ENCODE results near the gene PCDHB3. TPM values are rescaled to one million over a fixed set of nuclear protein-coding genes. Genes with fewer than 3 reads are reported as not detected.

PCDHB3 gene
- 0.75 and 0.77 TPM in 2 replicates for total RNA-seq

DNA sequence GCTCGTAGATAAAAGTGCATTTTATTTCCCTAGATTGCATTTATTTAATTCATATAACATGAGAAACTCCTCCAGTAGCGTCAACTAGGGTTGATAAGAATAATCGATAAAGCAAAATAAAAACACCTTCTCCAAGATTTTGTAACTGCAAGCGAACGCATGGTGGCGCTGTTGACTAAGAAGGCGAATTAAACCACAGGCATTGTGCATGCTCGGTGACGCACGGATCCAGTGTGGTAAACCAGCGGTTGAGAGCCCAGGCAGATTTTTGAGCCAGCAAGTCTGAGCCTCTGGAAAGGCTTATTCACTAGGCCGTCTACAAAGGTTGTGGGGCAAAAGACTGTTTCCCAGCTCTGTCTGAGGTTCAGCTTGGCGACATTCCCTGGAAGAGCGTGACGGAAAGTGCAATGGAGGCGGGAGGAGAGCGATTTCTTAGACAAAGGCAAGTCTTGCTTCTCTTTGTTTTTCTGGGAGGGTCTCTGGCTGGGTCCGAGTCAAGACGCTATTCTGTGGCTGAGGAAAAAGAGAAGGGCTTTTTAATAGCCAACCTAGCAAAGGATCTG, at the start of gene PCDHB3:
TSS of gene PCDHB3 (plus strand) at position 231 of the 563 bp plus-strand sequence. CDS start at position 408, 177 bp downstream.

DNA sequence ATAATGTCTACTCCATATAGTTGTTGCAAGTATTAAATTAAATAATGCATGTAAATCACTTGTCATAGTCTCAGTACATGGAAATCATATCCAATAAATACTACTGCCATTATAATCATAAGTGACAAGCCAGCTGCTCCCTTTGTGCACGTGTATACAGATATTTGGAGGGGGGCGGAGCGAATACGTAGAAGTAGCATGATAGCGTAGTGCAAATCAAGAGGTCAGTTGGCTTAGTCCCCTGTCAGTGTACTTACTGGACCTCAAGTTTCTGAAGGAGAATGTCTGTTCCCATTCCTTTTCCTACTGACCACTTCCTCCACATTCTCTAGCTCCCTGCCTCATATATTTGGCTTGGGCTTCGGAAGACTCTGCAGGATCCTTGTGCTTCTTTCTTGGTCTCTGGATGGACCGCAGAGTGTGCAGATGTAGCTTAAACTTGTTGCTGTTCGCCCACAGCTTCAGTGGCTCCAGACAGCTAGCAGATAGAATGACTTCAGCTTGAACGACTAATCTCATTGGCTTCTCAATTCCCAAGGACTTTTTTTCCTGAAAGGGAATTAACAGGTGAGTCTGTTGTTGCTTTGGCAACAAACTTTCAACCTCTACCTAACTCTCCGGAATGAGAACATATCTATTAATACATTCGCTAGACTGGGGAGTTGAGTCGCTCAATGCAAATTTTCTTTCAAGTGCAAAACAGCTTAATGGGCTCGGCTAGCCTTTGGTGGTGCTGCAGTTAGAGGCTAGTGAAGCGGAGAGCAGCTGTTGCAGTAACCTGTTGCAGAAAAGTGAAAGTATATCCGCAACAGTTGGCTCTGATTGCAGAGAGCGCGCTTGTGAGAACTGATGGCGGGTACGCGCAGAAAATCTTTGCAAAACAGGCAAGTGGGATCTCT, 49.4 kb upstream of the PCDHB3 start, which contains the start of gene PCDHB1:
TSS of gene PCDHB1 (plus strand) at position 753 of the 899 bp plus-strand sequence. CDS start at position 850, 97 bp downstream.

DNA sequence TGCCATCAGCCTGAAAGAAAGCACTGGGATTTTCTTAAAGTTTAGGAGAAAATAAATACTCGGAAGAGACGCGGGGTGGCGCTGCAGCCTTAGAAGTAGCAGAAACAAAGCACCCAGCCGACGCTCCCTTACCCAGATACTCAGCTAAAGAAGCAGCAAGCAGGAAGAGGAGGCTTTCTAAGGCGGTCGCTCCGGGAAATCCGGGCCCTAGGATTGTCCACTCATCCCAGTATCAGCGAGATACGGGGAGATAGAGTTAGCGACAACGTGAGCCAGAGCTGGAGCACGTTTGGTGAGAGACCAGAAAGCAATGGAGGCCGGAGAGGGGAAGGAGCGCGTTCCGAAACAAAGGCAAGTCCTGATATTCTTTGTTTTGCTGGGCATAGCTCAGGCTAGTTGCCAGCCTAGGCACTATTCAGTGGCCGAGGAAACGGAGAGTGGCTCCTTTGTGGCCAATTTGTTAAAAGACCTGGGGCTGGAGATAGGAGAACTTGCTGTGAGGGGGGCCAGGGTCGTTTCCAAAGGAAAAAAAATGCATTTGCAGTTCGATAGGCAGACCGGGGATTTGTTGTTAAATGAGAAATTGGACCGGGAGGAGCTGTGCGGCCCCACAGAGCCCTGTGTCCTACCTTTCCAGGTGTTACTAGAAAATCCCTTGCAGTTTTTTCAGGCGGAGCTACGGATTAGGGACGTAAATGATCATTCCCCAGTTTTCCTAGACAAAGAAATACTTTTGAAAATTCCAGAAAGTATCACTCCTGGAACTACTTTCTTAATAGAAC, 5.6 kb upstream of the PCDHB3 start, which contains the start of gene PCDHB2:
TSS of gene PCDHB2 (plus strand) at position 135 of the 782 bp plus-strand sequence. CDS start at position 311, 176 bp downstream.

DNA sequence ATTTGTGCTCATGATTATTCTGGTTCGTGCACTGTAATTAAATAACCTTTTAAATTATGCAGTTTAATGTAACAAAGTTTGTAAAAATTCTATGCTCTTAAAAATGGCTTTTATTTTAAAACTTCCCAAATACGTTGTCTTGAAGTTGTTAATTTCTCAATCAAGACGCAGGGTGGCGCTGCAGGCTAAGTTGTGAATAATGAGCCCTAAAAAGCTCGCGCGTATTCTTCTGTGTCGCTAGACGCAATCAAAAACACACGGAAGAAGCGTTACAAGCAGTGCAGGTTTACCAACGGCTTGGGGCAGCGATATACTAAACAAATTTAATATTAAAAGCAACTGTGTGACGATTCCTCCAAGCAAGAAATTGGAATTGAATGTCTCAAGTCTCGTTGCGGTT, 21.3 kb downstream of the PCDHB3 start, which contains the start of gene PCDHB4:
TSS of gene PCDHB4 (plus strand) at position 256 of the 400 bp plus-strand sequence. CDS start 181 bp downstream, outside the sequence.

DNA sequence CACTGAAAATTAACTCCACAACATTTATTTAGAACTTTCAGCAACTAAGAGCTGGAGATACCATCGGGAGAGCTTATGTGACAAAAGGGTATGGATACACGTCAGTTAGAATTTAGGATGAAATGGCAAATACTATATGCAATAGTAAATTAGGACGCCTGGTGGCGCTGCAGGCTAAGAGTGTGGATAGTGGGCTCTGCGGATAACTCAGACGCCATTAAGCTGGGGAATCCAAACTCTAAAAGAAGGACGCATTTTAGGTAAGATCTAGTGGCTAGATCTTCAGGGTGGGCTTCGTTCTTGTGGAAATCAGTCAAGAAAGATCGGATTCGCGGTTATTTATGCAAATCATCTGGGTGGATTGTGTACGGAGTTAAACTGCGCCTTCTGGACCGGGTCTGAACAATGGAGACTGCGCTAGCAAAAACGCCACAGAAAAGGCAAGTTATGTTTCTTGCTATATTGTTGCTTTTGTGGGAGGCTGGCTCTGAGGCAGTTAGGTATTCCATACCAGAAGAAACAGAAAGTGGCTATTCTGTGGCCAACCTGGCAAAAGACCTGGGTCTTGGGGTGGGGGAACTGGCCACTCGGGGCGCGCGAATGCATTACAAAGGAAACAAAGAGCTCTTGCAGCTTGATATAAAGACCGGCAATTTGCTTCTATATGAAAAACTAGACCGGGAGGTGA, 34.9 kb downstream of the PCDHB3 start, which contains the start of gene PCDHB5:
TSS of gene PCDHB5 (plus strand) at position 177 of the 688 bp plus-strand sequence. CDS start at position 406, 229 bp downstream.

DNA sequence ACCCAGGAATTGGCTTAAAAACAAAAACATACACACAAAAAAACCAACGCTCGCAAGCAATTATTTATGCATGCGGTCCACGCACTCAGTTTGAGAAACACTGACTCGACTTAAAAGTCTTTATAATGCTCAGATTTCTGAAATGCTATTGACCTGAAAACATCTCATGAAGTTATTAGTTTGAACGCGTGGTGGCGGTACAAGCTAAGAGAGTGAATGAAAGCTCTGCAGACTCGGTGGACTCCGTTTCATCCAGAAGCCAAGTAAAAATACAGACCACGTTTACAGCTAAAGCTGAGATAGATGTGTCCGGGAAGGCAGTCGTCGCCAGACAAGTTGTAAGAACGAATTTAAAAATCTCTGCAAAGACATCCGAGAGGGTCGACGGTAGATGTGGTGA, 49.5 kb downstream of the PCDHB3 start, which contains the start of gene PCDHB6:
TSS of gene PCDHB6 (plus strand) at position 246 of the 400 bp plus-strand sequence. CDS start 201 bp downstream, outside the sequence.

Other genes starting within 250 kb of the PCDHB3 start
- gene PCDHA10, start 244.6 kb upstream of the PCDHB3 start, total RNA-seq: 0.33 and 0.37 TPM in 2 replicates
- gene PCDHA11, start 231.5 kb upstream of the PCDHB3 start, total RNA-seq: 0.22 and 0.50 TPM in 2 replicates
- 0.11 and 0.12 TPM in 2 replicates for gene PCDHA12, start 225.2 kb upstream of the PCDHB3 start, total RNA-seq
- under 0.01 and 0.25 TPM in 2 replicates for gene PCDHA13, start 218.3 kb upstream of the PCDHB3 start, total RNA-seq
- gene PCDHAC1, start 174.2 kb upstream of the PCDHB3 start, total RNA-seq: 0.11 and 0.25 TPM in 2 replicates
- 0.55 and 1.9 TPM in 2 replicates for gene PCDHAC2, start 134.0 kb upstream of the PCDHB3 start, total RNA-seq
- not detected in 2 replicates for gene PCDHB1, start 49.1 kb upstream of the PCDHB3 start, total RNA-seq
- 0.55 and 2.0 TPM in 2 replicates for gene PCDHB2, start 5.9 kb upstream of the PCDHB3 start, total RNA-seq
- gene PCDHB4, start 21.3 kb downstream of the PCDHB3 start, total RNA-seq: under 0.01 and 0.12 TPM in 2 replicates
- gene PCDHB5, start 34.7 kb downstream of the PCDHB3 start, total RNA-seq: 0.22 and 0.50 TPM in 2 replicates
- gene PCDHB6, start 49.6 kb downstream of the PCDHB3 start, total RNA-seq: under 0.01 TPM in 2 replicates
- gene PCDHB7, start 72.2 kb downstream of the PCDHB3 start, total RNA-seq: 0.11 and 0.12 TPM in 2 replicates
- 0.11 and 0.25 TPM in 2 replicates for gene PCDHB8, start 77.3 kb downstream of the PCDHB3 start, total RNA-seq
- gene PCDHB16, start 81.9 kb downstream of the PCDHB3 start, total RNA-seq: 0.12 and 0.33 TPM in 2 replicates
- gene PCDHB9, start 86.7 kb downstream of the PCDHB3 start, total RNA-seq: under 0.01 TPM in 2 replicates
- 0.11 and 0.12 TPM in 2 replicates for gene PCDHB10, start 91.9 kb downstream of the PCDHB3 start, total RNA-seq
- under 0.01 TPM in 1 of 2 replicates, not detected in the other for gene PCDHB11, start 99.2 kb downstream of the PCDHB3 start, total RNA-seq
- gene PCDHB12, start 108.2 kb downstream of the PCDHB3 start, total RNA-seq: under 0.01 and 0.12 TPM in 2 replicates
- gene PCDHB13, start 113.4 kb downstream of the PCDHB3 start, total RNA-seq: under 0.01 and 0.12 TPM in 2 replicates
- 0.11 and 0.12 TPM in 2 replicates for gene PCDHB14, start 122.9 kb downstream of the PCDHB3 start, total RNA-seq
- gene PCDHB15, start 144.9 kb downstream of the PCDHB3 start, total RNA-seq: under 0.01 and 0.37 TPM in 2 replicates
- gene SLC25A2, start 203.6 kb downstream of the PCDHB3 start, total RNA-seq: 0.50 and 0.66 TPM in 2 replicates
- 86.1 and 88.3 TPM in 2 replicates for gene TAF7, start 220.3 kb downstream of the PCDHB3 start, total RNA-seq
- 0.22 and 0.62 TPM in 2 replicates for gene PCDHGA1, start 230.0 kb downstream of the PCDHB3 start, total RNA-seq
- 0.89 and 2.2 TPM in 2 replicates for gene PCDHGA2, start 238.3 kb downstream of the PCDHB3 start, total RNA-seq
- 0.22 and 0.87 TPM in 2 replicates for gene PCDHGA3, start 243.4 kb downstream of the PCDHB3 start, total RNA-seq
- gene PCDHGB1, start 249.6 kb downstream of the PCDHB3 start, total RNA-seq: 0.44 and 1.2 TPM in 2 replicates